ENCODE measurements around the gene VILL. TPM values are rescaled to one million over a fixed set of nuclear protein-coding genes. Genes with fewer than 3 reads are reported as not detected.

Gene VILL
- total RNA-seq, 1 donor from 2014 or later: 13.7 TPM

- Mint-ChIP-seq H3K36me3 (ENCODE audit: low read depth, unreplicated experiment) (peaks cover 14% of the 10 kb centered on the region), H3K4me1 (ENCODE audit: unreplicated experiment) (peaks cover 74% of the 10 kb centered on the region), H3K4me3 (ENCODE audit: unreplicated experiment) (peak overlapping the region; percentile 80), H3K9me3 (ENCODE audit: unreplicated experiment) (no peaks in the 10 kb centered on the region), H3K27ac (ENCODE audit: unreplicated experiment) (peak overlapping the region; percentile 99), H3K27me3 (ENCODE audit: unreplicated experiment) (peaks cover 2% of the 10 kb centered on the region)
- DNase-seq (ENCODE audit: low spot score): no peak
- TF ChIP-seq CTCF (IDR thresholded peaks at IDR 0.05; ENCODE audit: unreplicated experiment): no peak
Measured at GRCh38 chr3:37957539-37957936, 33.0 kb upstream of the VILL start.

- Mint-ChIP-seq H3K9me3 (ENCODE audit: unreplicated experiment) (no peaks in the 10 kb centered on the region), H3K27ac (ENCODE audit: unreplicated experiment) (peak overlapping the region; percentile 49), H3K27me3 (ENCODE audit: unreplicated experiment) (peaks cover 2% of the 10 kb centered on the region), H3K4me1 (ENCODE audit: unreplicated experiment) (peaks cover 65% of the 10 kb centered on the region), H3K4me3 (ENCODE audit: unreplicated experiment) (no peak overlapping the region), H3K36me3 (ENCODE audit: low read depth, unreplicated experiment) (peaks cover 17% of the 10 kb centered on the region)
- no peak for DNase-seq (ENCODE audit: low spot score)
- no peak for TF ChIP-seq CTCF (IDR thresholded peaks at IDR 0.05; ENCODE audit: unreplicated experiment)
Measured at GRCh38 chr3:37961622-37962431, 28.8 kb upstream of the VILL start.

GRCh38 chr3:37963016-37963415, 27.6 kb upstream of the VILL start:
- H3K27me3 Mint-ChIP-seq (ENCODE audit: unreplicated experiment): peaks cover 2% of the 10 kb centered on the region
- H3K4me1 Mint-ChIP-seq (ENCODE audit: unreplicated experiment): peaks cover 56% of the 10 kb centered on the region
- TF ChIP-seq CTCF (IDR thresholded peaks at IDR 0.05; ENCODE audit: unreplicated experiment): no peak
- no peaks in the 10 kb centered on the region for H3K9me3 Mint-ChIP-seq (ENCODE audit: unreplicated experiment)
- H3K27ac Mint-ChIP-seq (ENCODE audit: unreplicated experiment): peak overlapping the region; percentile 32
- no peak for DNase-seq (ENCODE audit: low spot score)
- peaks cover 18% of the 10 kb centered on the region for H3K36me3 Mint-ChIP-seq (ENCODE audit: low read depth, unreplicated experiment)
- no peak overlapping the region for H3K4me3 Mint-ChIP-seq (ENCODE audit: unreplicated experiment)

GRCh38 chr3:37963635-37964034, 27.0 kb upstream of the VILL start:
- peaks cover 23% of the 10 kb centered on the region for H3K36me3 Mint-ChIP-seq (ENCODE audit: low read depth, unreplicated experiment)
- no peak for TF ChIP-seq CTCF (IDR thresholded peaks at IDR 0.05; ENCODE audit: unreplicated experiment)

GRCh38 chr3:37964146-37964545, 26.4 kb upstream of the VILL start:
- Mint-ChIP-seq H3K4me1 (ENCODE audit: unreplicated experiment) (peaks cover 58% of the 10 kb centered on the region), H3K27ac (ENCODE audit: unreplicated experiment) (no peak overlapping the region), H3K36me3 (ENCODE audit: low read depth, unreplicated experiment) (peaks cover 23% of the 10 kb centered on the region), H3K27me3 (ENCODE audit: unreplicated experiment) (peaks cover 2% of the 10 kb centered on the region), H3K9me3 (ENCODE audit: unreplicated experiment) (no peaks in the 10 kb centered on the region), H3K4me3 (ENCODE audit: unreplicated experiment) (no peak overlapping the region)
- no peak for DNase-seq (ENCODE audit: low spot score)
- no peak for TF ChIP-seq CTCF (IDR thresholded peaks at IDR 0.05; ENCODE audit: unreplicated experiment)

More at GRCh38 chr3:37963635-37964034, 27.0 kb upstream of the VILL start:
- no peak overlapping the region for H3K27ac Mint-ChIP-seq (ENCODE audit: unreplicated experiment)
- H3K27me3 Mint-ChIP-seq (ENCODE audit: unreplicated experiment): peaks cover 2% of the 10 kb centered on the region
- DNase-seq (ENCODE audit: low spot score): no peak
- no peak overlapping the region for H3K4me3 Mint-ChIP-seq (ENCODE audit: unreplicated experiment)
- peaks cover 57% of the 10 kb centered on the region for H3K4me1 Mint-ChIP-seq (ENCODE audit: unreplicated experiment)
- no peaks in the 10 kb centered on the region for H3K9me3 Mint-ChIP-seq (ENCODE audit: unreplicated experiment)
